CD4-positive, alpha-beta T cell treated with Interleukin-1 beta for 1 hour (primary cell): Measurements from ENCODE around the gene RFPL3.
"Not testable (repeated sequence)": the region's sequence is repeated elsewhere in the genome, so short reads cannot be mapped to it uniquely, and the experiment has no call there.

Experiments used
- DNase-seq, 2 donors: peaks; one replicate each; pipeline ENCODE4 v3.0.0-alpha.2; 2020 to 2022

Gene RFPL3

GRCh38 chr22:32357567-32357966 lies at the start of gene RFPL3:
TSS of gene RFPL3 (plus strand) at chr22:32357867. CDS start at chr22:32358072, 205 bp downstream.
- DNase-seq = not testable (repeated sequence)

- DNase-seq = no peak
Observed at GRCh38 chr22:32308191-32308590, 49.5 kb upstream of the RFPL3 start.

DNA sequence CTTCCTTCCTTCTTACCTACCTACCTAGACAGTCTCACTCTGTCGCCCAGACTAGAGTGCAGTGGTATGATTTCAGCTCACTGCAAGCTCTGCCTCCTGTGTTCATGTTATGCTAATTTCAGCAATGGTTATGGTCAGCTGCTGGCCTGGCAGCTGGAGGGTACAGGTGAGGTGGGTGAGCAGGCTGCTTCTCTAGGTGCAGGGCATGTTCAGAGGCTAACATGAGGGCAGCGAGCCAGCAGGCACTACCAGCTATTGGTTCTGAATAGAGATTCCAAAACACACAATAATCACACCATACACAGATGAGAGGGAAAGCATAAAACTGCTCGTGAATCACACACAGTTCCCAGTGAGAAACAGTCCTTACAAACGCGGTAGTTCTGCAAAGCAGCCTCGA lies 48.7 kb upstream of the RFPL3 start:
- no peak for DNase-seq

DNA sequence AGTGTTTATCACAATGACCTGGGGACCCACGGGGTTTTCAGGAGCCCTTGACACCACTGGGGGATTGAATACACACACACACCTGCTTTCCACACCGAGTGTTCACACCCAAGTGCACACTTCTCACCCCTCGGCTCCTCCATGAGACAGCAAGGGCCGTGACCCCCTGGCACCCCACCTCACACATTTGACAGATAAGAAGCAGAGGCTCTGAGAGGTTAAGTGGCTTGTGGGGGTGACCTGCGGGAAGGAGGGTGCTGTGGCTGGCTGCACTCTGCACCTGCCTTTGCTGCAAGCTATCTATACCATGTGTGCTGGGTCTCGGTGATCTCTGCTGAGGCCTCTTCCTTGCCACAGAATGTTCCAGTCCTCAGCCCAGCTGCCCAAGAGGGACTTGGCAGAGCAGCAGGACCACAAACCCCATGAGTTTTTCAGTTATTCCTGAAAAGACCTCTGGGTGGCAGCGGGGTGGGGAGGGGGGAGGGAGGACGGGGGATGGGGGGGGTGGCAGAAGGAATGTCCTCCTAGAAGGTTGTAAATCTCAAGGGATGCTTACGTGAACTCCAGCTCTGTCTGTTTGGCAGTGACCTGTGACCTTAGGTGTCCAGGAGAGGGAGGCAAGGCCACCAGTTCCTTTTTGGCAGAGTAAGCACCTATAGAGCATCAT lies 47.9 kb upstream of the RFPL3 start:
- no peak for DNase-seq

GRCh38 chr22:32310777-32311176 lies 46.9 kb upstream of the RFPL3 start:
- no peak for DNase-seq

GRCh38 chr22:32311551-32312071 lies 46.1 kb upstream of the RFPL3 start:
- DNase-seq = no peak

DNA sequence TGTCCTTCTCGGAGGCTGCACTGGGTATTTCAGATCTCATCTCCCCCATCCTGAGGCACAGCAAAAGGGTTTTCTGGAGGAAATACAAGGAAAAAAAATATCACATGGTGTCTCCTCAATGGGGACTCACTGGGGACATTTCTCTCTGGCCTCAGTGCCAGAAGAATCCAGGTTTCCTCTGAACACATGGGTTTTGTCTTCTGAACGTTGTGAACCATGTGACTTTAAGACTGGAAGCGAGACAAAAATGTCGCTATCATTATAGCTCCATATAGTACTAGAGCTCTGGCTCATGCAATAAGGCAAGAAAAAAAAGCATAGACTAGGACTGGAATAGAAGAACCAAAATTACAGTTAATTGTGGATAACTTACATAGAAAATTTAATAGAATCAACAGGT lies 44.9 kb upstream of the RFPL3 start:
- no peak for DNase-seq

DNA sequence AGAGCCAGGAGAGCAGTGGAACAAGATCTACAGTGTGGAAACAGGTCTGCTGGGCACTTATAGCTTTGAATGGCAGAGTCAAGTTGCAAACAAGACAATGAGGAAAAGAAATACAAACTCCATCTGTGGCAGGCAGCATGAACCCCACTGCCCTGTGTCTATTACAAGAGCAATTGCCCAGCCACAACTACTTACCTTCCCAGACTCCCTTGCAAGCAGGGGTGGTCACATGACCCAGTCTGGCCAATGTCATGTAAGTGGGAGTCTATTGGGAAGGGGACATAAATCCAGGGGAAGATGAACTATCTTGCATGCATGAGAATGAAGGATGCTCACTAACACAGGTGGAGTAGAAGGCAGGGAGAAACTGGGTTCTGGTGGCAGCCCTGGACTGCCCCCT lies 44.1 kb upstream of the RFPL3 start:
- no peak for DNase-seq

DNA sequence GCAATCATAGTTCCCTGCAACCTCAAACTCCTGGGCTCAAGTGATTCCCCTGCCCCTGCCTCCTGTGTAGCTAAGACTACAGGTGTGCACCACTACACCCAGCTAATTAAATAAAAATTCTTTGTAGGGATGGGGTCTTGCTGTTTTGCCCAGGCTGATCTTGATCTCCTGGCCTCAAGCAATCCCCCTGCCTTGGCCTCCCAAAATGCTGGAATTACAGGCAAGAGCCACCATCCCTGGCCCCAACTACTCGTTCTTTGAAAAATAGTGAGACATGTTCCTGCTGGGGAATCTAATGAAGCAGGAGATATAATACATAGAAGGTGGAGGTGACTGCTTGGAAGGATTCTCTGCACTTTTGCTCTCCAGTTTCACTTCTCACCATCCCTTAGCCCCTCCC lies 40.1 kb upstream of the RFPL3 start:
- DNase-seq = no peak

GRCh38 chr22:32318361-32318760 lies 39.3 kb upstream of the RFPL3 start:
- DNase-seq = no peak

- DNase-seq = no peak
Observed at GRCh38 chr22:32319861-32320406, 37.7 kb upstream of the RFPL3 start.

GRCh38 chr22:32322986-32323385 lies 34.7 kb upstream of the RFPL3 start:
- no peak for DNase-seq

DNA sequence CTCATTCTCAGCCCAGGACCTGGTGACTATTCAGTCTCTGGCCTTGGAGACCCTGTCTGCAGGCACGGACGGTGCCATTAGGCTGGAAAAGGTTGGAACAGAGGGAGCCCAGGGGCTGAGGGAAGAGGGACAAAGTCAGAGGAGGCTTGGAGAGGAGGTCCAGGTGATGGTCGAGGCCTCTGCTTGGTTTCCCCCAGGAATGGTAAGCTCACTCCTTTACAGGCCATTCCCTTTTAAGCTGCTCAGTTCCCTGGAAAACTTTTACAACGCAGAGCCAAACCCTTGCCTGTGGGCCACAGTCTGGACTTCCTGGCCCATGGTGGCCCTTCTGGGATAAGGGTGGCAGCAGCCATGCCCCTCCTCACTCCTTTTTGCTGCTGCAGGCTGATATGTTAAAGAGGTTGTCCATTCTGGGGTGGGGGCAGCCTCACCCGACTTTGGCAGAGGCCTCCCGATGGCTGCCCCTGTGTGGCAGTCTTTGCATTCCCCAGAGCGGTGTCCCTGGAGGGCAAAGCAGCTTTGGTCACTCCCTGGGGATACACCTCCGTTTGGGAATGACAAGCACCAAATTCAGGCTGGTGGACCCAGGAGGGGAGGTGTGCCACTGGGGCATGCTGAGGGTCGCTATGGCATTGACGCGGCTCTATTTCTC lies 34.0 kb upstream of the RFPL3 start:
- no peak for DNase-seq

DNA sequence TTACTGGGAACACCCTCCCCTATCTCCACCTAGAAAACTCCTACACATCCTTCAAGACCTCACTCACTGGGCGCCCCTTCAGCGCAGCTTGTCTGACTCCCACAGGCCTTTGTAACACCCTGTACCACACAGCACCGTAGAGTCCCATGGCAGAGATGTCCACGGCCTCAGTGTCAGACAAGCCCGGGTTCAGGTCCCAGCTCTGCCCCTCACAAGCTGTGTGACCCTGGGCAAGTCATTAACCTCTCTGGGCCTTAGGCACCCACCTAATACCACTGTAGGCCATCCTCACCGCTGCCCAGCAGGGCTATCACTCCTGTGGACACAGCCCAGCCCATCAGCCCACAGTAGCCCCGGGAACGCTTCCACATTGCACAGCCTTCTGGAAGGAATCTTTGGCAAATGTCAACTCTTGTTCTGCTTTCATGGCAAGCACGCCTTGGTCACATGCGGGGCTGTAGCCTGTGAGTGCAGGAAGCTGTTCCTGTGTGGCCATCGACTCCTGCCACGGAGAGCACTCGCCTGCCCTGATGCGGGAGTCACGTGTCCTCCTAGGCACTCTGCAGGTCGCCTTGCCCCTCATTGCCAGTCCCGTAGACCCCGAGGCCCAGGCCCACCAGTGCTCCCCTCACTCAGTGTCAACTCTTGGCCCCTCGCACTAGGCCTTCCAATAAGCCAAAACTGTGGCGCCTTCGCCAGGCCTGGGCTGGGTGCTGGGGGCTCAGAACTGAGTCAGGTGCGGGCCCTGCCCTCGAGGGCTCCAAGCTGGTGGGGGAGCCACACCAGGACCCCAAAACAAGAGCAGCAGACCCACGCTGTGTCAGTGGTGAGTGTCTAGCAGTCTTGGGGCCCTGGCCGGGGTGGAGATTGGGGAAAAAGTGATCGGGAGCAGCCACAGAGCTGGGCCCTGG lies 32.9 kb upstream of the RFPL3 start:
- DNase-seq = no peak

GRCh38 chr22:32325416-32325801 lies 32.3 kb upstream of the RFPL3 start:
- no peak for DNase-seq

GRCh38 chr22:32325811-32326237 lies 31.8 kb upstream of the RFPL3 start:
- DNase-seq = no peak

- no peak for DNase-seq
Observed at GRCh38 chr22:32326647-32327046, 31.0 kb upstream of the RFPL3 start.

GRCh38 chr22:32327066-32327465 lies 30.6 kb upstream of the RFPL3 start:
- no peak for DNase-seq

DNA sequence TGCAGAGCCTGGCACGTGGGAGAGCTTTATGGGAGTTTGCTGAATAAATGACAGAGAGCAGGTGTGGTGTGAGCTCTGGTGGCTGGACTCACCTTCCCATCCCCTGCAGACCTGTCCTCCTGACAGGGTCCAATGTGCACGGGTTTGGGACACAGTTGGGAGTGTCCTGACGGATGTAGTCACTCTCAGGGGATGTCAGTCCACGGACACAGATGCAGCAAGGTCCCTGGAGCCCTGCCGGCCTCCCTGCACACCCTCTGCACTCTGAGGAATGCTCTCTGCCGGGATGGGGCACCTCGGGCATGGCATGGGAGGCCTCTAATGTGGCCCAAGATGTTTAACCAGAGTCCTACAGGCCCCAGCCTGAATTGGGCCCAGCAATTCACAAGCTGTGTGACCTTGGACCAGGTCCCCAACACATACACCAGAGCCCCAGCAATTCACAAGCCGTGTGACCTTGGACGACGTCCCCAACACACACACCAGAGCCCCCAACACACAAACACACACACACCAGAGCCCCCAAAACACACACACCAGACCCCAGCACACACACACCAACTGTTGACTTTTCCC lies 30.0 kb upstream of the RFPL3 start:
- DNase-seq = no peak

DNA sequence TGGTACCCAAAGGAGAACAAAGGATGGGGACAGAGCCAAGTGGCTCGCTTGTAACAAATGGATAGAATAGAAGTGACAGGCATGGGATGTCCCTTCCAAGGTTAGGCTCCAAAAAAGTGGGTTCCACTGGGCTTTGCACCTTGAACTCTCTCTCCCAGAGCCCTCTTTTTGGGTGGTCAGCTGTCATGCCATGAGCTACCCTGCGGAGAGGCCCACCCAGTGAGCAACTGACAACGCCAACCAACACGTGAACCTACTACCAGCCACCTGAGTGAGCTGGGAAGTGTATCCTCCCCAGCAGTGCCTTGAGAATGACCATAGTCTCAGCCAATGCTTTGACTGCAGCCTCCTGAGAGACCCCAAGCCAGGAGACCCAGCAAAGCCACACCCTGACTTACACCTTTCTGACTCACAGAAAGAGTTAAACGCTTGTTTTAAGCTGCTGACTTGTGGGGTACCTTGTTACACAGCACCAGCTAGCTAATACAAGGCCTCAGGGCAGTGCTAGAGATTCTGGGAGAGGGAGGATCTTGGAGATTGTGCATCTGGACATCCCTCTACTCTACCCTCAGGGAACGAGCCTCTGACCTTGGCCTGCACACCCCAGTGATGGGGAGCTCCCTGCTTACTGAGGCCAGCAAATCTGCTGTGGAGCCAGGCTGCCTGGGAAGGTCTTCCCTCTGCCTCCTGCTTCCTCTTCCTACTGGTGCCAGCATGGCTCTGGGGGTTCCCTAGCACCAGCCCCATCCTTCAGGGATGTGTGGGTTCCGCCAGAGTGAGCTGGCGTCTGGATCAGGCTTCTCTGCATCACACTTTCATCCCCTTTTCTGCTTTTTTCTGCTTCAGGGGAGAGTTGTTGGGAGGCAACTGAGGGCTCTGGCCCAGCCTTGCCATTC lies 29.1 kb upstream of the RFPL3 start:
- no peak for DNase-seq

DNA sequence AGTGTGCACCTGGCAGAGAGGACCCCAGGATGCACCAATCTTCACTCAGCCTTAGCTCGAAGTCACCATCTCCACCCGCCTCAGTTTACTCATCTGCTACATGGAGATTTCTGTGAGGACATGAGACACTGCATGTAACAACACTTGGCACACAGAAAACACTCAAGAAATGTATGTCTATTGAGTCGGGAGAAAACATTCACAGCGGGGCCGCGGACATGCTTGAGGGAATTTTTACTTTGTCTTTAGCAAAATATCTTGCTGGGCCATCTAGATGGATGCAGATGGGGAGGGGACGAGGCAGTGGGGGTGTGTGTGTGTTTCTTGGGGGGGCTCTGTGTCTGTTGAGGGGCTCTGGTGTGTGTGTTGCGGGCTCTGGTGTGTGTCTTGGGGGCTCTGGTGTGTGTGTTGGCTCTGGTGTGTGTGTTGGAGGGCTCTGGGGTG lies 28.4 kb upstream of the RFPL3 start:
- no peak for DNase-seq
